Measurements from ENCODE around the gene NEURL1B. TPM values are rescaled to one million over a fixed set of nuclear protein-coding genes. Genes with fewer than 3 reads are reported as not detected.

The NEURL1B gene
- total RNA-seq, 4 donors from 2014 or later: 33.6 to 98.8 (median 93.2) TPM

DNA sequence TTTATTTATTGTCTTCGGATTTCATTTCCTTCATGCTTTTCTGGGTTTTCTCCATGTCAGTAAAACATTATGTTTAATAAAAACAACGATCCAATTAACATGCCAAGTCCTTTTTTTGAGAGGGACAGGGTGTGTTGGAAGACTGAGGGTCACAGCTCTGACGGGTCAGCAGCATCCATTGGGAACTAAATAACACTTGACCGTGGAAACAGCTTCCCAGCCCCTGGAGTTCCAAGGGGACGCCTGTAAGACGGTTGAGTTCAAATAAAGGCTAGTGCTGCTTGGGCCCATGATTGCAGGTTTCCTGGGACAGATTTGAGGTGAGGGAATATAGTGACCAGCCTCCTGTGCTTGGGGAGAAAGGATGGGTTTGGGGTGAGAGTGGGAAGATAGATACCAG is 30.4 kb upstream of the NEURL1B start:
- 77 to 78% methylated on average over 6 of the region's 6 CpGs for whole genome bisulfite sequencing, 2 donors
- DNase-seq (ENCODE audit: low spot score in 2 of 2): no peak
- no peaks in the 10 kb centered on the region for H3K27me3 ChIP-seq

GRCh38 chr5:172611913-172612312 is 29.1 kb upstream of the NEURL1B start:
- no peak for DNase-seq (ENCODE audit: low spot score in 2 of 2)
- Histone ChIP-seq H3K36me3 (no peaks in the 10 kb centered on the region), H3K27ac (no peak overlapping the region), H3K4me3 (no peak overlapping the region), H3K4me1 (peaks cover 0 to 4% (median 0%) of the 10 kb centered on the region in 4 donors), H3K9me3 (peaks cover 0 to 10% (median 0%) of the 10 kb centered on the region in 4 donors), H3K27me3 (no peaks in the 10 kb centered on the region)
- 73 to 78% methylated on average over 8 of the region's 8 CpGs for WGBS, 2 donors
- TF ChIP-seq, protein P1, sequence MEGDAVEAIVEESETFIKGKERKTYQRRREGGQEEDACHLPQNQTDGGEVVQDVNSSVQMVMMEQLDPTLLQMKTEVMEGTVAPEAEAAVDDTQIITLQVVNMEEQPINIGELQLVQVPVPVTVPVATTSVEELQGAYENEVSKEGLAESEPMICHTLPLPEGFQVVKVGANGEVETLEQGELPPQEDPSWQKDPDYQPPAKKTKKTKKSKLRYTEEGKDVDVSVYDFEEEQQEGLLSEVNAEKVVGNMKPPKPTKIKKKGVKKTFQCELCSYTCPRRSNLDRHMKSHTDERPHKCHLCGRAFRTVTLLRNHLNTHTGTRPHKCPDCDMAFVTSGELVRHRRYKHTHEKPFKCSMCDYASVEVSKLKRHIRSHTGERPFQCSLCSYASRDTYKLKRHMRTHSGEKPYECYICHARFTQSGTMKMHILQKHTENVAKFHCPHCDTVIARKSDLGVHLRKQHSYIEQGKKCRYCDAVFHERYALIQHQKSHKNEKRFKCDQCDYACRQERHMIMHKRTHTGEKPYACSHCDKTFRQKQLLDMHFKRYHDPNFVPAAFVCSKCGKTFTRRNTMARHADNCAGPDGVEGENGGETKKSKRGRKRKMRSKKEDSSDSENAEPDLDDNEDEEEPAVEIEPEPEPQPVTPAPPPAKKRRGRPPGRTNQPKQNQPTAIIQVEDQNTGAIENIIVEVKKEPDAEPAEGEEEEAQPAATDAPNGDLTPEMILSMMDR (IDR thresholded peaks at IDR 0.05): no peak
- TF ChIP-seq POLR2A (IDR thresholded peaks at IDR 0.05) (no peak), EP300 (IDR thresholded peaks at IDR 0.05) (no peak)

More for the DNA sequence above, 30.4 kb upstream of the NEURL1B start:
- Histone ChIP-seq H3K4me3 (no peak overlapping the region), H3K27ac (peak overlapping the region in 1 of 4 donors; percentile 13), H3K9me3 (peaks cover 0 to 21% (median under 1%) of the 10 kb centered on the region in 4 donors), H3K36me3 (no peaks in the 10 kb centered on the region), H3K4me1 (no peaks in the 10 kb centered on the region)
- TF ChIP-seq, protein P1 (IDR thresholded peaks at IDR 0.05): no peak

GRCh38 chr5:172612771-172613170 is 28.3 kb upstream of the NEURL1B start:
- 74 to 86% methylated on average over 4 of the region's 4 CpGs for WGBS, 2 donors
- no peak overlapping the region for H3K4me3 ChIP-seq
- H3K9me3 ChIP-seq: peaks cover 0 to 10% (median 0%) of the 10 kb centered on the region in 4 donors
- H3K36me3 ChIP-seq: no peaks in the 10 kb centered on the region
- no peak overlapping the region for H3K27ac ChIP-seq
- no peaks in the 10 kb centered on the region for H3K27me3 ChIP-seq
- TF ChIP-seq, protein P1 (IDR thresholded peaks at IDR 0.05): no peak
- TF ChIP-seq EP300 (IDR thresholded peaks at IDR 0.05) (no peak), POLR2A (IDR thresholded peaks at IDR 0.05) (no peak)
- peaks cover 0 to 10% (median 0%) of the 10 kb centered on the region in 4 donors for H3K4me1 ChIP-seq
- DNase-seq (ENCODE audit: low spot score in 2 of 2): no peak

GRCh38 chr5:172616136-172616535 is 24.9 kb upstream of the NEURL1B start:
- DNase-seq (ENCODE audit: low spot score in 2 of 2): no peak
- TF ChIP-seq POLR2A (IDR thresholded peaks at IDR 0.05): no peak
- TF ChIP-seq EP300 (IDR thresholded peaks at IDR 0.05): no peak
- TF ChIP-seq, protein P1 (IDR thresholded peaks at IDR 0.05): no peak
- no peaks in the 10 kb centered on the region for H3K27me3 ChIP-seq
- peak overlapping the region in 2 of 4 donors; percentile 28 to 72 for H3K27ac ChIP-seq
- WGBS, 2 donors: 60 to 69% methylated on average over 5 of the region's 5 CpGs
- peaks cover 0 to 10% (median 0%) of the 10 kb centered on the region in 4 donors for H3K9me3 ChIP-seq
- peaks cover 0 to 10% (median 0%) of the 10 kb centered on the region in 4 donors for H3K4me1 ChIP-seq
- H3K4me3 ChIP-seq: no peak overlapping the region
- H3K36me3 ChIP-seq: no peaks in the 10 kb centered on the region

- no peak for DNase-seq (ENCODE audit: low spot score in 2 of 2)
- Histone ChIP-seq H3K4me3 (no peak overlapping the region), H3K4me1 (peaks cover 0 to 10% (median 0%) of the 10 kb centered on the region in 4 donors), H3K36me3 (no peaks in the 10 kb centered on the region), H3K27me3 (no peaks in the 10 kb centered on the region), H3K9me3 (peaks cover 0 to 10% (median 0%) of the 10 kb centered on the region in 4 donors), H3K27ac (peak overlapping the region in 2 of 4 donors; percentile 30 to 72)
- WGBS, 2 donors: 30 to 39% methylated on average over 15 to 16 of the region's 16 CpGs
- TF ChIP-seq, protein P1 (IDR thresholded peaks at IDR 0.05): no peak
- TF ChIP-seq POLR2A (IDR thresholded peaks at IDR 0.05): no peak
- TF ChIP-seq EP300 (IDR thresholded peaks at IDR 0.05): peak; percentile 47 to 56
Observed at GRCh38 chr5:172616730-172617129, 24.3 kb upstream of the NEURL1B start.

Measured in tibial nerve (tissue), 4 donors.